KMS-11 (cell line): ENCODE results near the gene PCYOX1L.

Source experiments
- H2AFZ ChIP-seq: fragments of 200-600 bp; sonication (generic); 2 replicates; pipeline ENCODE4 v1.6.1; 2016; ENCODE audit warnings: antibody characterized with exemption, mixed run types, low read depth
- H3K27ac ChIP-seq: fragments of 200-600 bp; sonication (generic); 2 replicates; pipeline ENCODE4 v1.6.1; 2016; ENCODE audit warnings: mild to moderate bottlenecking, mixed run types
- H3K27me3 ChIP-seq: fragments of 200-600 bp; sonication (generic); 2 replicates; pipeline ENCODE4 v1.6.1; 2017; ENCODE audit warnings: mild to moderate bottlenecking, low read depth, mixed run types, moderate library complexity; ENCODE audit not compliant: insufficient read depth
- H3K36me3 ChIP-seq: fragments of 200-600 bp; sonication (generic); 2 replicates; pipeline ENCODE4 v1.6.1; 2017; ENCODE audit warnings: mild to moderate bottlenecking, mixed run types; ENCODE audit not compliant: insufficient read depth
- H3K4me1 ChIP-seq: fragments of 200-600 bp; sonication (generic); 2 replicates; pipeline ENCODE4 v1.6.1; 2016; ENCODE audit warnings: mild to moderate bottlenecking, low read depth, mixed run types; ENCODE audit not compliant: poor library complexity, severe bottlenecking
- H3K4me2 ChIP-seq: fragments of 200-600 bp; sonication (generic); 2 replicates; pipeline ENCODE4 v1.7.0; 2016; ENCODE audit warnings: mild to moderate bottlenecking, mixed run types
- H3K4me3 ChIP-seq: fragments of 200-600 bp; sonication (generic); IDR thresholded peaks from 2 replicates; pipeline ENCODE4 v1.6.1; 2017; ENCODE audit warnings: low read depth, low read length, mixed read lengths; ENCODE audit not compliant: insufficient read depth
- H3K79me2 ChIP-seq: fragments of 200-600 bp; sonication (generic); 2 replicates; pipeline ENCODE4 v1.6.1; 2016; ENCODE audit warnings: low read depth, mixed run types; ENCODE audit not compliant: insufficient read depth
- H3K9ac ChIP-seq: fragments of 200-600 bp; sonication (generic); 2 replicates; pipeline ENCODE4 v1.6.1; 2016; ENCODE audit warnings: mild to moderate bottlenecking, mixed run types
- H4K20me1 ChIP-seq: fragments of 200-600 bp; sonication (generic); 2 replicates; pipeline ENCODE4 v1.6.1; 2016; ENCODE audit warnings: mild to moderate bottlenecking, mixed run types; ENCODE audit not compliant: insufficient read depth
- TF ChIP-seq, protein P1 (sequence below): fragments of 200-600 bp; sonication (generic); conservative IDR thresholded peaks from 2 replicates; pipeline ENCODE4 v1.6.1; 2017; ENCODE audit warnings: low read depth, mild to moderate bottlenecking, antibody characterized with exemption, low read length, moderate library complexity, mixed read lengths

The PCYOX1L gene

GRCh38 chr5:149319174-149319573 lies 38.7 kb upstream of the PCYOX1L start:
- no peaks in the 10 kb centered on the region for H4K20me1 ChIP-seq
- H2AFZ ChIP-seq = no peak overlapping the region
- H3K36me3 ChIP-seq = no peaks in the 10 kb centered on the region
- H3K4me1 ChIP-seq = no peaks in the 10 kb centered on the region
- no peaks in the 10 kb centered on the region for H3K27me3 ChIP-seq
- H3K27ac ChIP-seq = no peak overlapping the region
- no peak overlapping the region for H3K9ac ChIP-seq
- TF ChIP-seq, protein P1, sequence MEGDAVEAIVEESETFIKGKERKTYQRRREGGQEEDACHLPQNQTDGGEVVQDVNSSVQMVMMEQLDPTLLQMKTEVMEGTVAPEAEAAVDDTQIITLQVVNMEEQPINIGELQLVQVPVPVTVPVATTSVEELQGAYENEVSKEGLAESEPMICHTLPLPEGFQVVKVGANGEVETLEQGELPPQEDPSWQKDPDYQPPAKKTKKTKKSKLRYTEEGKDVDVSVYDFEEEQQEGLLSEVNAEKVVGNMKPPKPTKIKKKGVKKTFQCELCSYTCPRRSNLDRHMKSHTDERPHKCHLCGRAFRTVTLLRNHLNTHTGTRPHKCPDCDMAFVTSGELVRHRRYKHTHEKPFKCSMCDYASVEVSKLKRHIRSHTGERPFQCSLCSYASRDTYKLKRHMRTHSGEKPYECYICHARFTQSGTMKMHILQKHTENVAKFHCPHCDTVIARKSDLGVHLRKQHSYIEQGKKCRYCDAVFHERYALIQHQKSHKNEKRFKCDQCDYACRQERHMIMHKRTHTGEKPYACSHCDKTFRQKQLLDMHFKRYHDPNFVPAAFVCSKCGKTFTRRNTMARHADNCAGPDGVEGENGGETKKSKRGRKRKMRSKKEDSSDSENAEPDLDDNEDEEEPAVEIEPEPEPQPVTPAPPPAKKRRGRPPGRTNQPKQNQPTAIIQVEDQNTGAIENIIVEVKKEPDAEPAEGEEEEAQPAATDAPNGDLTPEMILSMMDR = no peak
- no peak overlapping the region for H3K4me2 ChIP-seq
- no peaks in the 10 kb centered on the region for H3K79me2 ChIP-seq
- H3K4me3 ChIP-seq = no peak overlapping the region

- no peak overlapping the region for H3K27ac ChIP-seq
- H3K79me2 ChIP-seq = no peaks in the 10 kb centered on the region
- no peak overlapping the region for H2AFZ ChIP-seq
- no peaks in the 10 kb centered on the region for H3K27me3 ChIP-seq
- no peaks in the 10 kb centered on the region for H4K20me1 ChIP-seq
- H3K4me3 ChIP-seq = no peak overlapping the region
- TF ChIP-seq, protein P1 = no peak
- H3K36me3 ChIP-seq = no peaks in the 10 kb centered on the region
- H3K4me1 ChIP-seq = no peaks in the 10 kb centered on the region
- H3K4me2 ChIP-seq = no peak overlapping the region
- no peak overlapping the region for H3K9ac ChIP-seq
Measured at GRCh38 chr5:149320791-149321330, 37.0 kb upstream of the PCYOX1L start.

DNA sequence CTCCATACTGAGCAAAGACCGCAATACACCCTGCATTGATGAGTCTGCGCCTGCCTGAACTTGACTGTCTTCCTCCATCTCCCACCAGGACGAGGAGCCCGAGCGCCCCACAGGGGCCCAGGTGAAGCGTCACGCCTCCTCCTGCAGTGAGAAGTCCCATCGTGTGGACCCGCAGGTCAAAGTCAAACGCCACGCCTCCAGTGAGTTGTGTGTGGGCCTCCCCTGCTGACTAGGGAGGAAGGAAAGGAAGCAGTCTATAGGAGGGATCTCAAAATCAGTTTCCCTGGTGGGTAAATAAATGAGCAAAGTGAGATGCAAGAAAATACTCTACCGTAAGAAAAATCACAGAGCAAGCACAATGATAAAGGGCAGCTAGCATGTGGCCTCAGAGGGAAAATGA lies 35.3 kb upstream of the PCYOX1L start:
- H3K9ac ChIP-seq = no peak overlapping the region
- no peak overlapping the region for H3K27ac ChIP-seq
- no peak overlapping the region for H3K4me2 ChIP-seq
- no peaks in the 10 kb centered on the region for H3K27me3 ChIP-seq
- H3K4me3 ChIP-seq = no peak overlapping the region
- H3K36me3 ChIP-seq = no peaks in the 10 kb centered on the region
- H3K4me1 ChIP-seq = no peaks in the 10 kb centered on the region
- TF ChIP-seq, protein P1 = no peak
- H2AFZ ChIP-seq = no peak overlapping the region
- no peaks in the 10 kb centered on the region for H4K20me1 ChIP-seq
- H3K79me2 ChIP-seq = no peaks in the 10 kb centered on the region

DNA sequence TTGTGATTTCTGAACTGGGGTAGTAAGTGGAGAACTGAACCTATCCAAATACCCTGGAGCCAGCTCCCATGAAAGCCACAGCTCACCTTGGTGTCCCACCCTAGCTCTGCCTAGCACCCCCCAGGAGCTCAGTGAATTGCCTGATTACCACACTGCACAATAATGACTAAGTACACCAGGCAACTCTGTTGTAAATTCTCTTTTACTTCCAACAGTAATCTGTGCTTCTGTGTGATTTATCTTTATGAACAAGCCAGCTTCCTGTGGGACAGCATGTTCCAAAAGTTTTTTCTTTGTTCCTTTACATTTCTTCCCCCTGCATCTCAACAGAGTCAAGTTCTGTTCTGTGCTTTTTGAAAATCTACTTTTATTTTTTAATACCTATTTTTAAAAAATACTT lies 34.6 kb upstream of the PCYOX1L start:
- Histone ChIP-seq H3K4me2 (no peak overlapping the region), H3K27ac (no peak overlapping the region), H3K9ac (no peak overlapping the region), H3K79me2 (no peaks in the 10 kb centered on the region), H2AFZ (no peak overlapping the region), H3K4me3 (no peak overlapping the region), H4K20me1 (no peaks in the 10 kb centered on the region), H3K27me3 (no peaks in the 10 kb centered on the region), H3K36me3 (no peaks in the 10 kb centered on the region), H3K4me1 (no peaks in the 10 kb centered on the region)
- TF ChIP-seq, protein P1 = no peak
